Fibroblast of skin of right biceps (primary cell): ENCODE data around the gene RBM44.
"Not testable (repeated sequence)": the region's sequence is repeated elsewhere in the genome, so short reads cannot be mapped to it uniquely, and the experiment has no call there.

ENCODE experiments used
- DNase-seq: peaks from one replicate; pipeline ENCODE4 v3.0.0-alpha.2; 2013

RBM44 gene

DNA sequence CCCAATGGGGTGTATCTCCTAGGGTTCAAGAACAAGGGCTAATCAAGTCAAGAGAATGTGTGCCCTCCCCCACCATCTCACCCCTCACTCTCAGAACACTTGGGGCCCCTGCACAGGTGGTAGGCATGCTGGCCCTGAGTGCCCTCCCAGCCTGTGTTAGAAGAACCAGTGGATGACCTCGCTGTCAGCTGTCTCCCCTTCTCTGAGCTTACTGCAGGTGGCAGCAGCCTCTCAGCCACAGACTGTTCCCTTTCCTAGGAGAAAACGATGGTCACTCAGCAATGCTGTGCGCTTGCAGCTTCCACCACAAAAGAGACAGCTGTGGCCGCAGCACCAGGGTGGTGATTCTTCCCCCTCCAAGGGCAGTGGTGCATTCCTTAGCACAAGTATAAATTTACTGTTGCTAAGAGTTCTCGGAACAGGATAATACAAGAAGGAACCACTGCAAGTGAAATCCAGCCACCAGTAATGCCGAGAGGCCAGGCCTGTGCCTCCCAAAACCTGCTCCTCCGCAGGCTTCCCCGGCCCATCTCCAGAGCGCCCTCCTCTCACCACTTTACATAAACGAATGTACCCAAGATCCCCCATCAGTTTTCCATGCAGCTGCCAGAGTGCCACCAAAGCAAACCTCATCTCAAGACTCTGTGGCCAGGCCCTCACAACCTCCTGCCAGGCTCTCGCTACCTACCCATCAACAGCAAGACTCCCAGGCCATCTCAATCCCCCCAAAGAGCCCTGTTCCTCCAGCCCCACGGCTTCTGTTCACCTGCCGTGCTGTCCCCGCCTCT is 59.9 kb downstream of the RBM44 start:
- peak; percentile 66 for DNase-seq

- DNase-seq = no peak
These were observed 60.5 kb downstream of the RBM44 start for GRCh38 chr2:237859082-237859433.

- no peak for DNase-seq
These were observed 61.1 kb downstream of the RBM44 start, which contains the start of gene RAMP1 for GRCh38 chr2:237859533-237860272. Gene RAMP1, plus strand, starts transcription at chr2:237859623. Its CDS starts 53 bp downstream, at chr2:237859676.

DNA sequence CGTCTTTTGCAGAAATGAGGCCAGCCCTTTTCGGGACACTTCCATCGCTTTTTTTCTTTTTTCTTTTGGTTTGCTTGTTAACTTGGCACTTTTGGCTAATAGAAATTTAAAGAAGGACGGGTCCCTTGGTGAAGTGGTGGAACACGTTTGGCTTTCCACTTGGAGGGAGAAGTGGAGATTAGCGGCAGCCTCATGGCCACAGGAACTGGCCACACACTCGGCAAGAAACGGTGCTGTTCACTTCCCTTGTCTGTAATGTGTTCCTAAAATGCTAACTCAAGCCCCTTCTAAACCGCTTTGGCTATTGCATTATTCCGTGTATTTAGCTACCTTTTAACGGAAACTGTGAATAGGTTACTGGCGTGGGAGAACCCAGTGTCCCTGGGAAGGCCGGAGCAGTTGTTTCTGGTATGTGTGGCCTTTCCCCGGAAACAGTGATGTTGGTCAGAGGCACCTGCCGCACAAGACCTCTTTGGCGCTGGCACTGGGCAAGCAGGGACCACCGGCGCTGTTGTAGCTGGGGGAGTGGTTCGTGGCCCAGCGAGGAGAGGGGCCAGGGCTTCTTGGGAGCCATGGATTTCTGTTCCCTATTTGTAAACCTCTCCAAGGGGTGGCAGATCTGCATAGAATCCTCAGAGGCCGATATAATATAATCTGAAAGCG is 61.8 kb downstream of the RBM44 start:
- DNase-seq = no peak

DNA sequence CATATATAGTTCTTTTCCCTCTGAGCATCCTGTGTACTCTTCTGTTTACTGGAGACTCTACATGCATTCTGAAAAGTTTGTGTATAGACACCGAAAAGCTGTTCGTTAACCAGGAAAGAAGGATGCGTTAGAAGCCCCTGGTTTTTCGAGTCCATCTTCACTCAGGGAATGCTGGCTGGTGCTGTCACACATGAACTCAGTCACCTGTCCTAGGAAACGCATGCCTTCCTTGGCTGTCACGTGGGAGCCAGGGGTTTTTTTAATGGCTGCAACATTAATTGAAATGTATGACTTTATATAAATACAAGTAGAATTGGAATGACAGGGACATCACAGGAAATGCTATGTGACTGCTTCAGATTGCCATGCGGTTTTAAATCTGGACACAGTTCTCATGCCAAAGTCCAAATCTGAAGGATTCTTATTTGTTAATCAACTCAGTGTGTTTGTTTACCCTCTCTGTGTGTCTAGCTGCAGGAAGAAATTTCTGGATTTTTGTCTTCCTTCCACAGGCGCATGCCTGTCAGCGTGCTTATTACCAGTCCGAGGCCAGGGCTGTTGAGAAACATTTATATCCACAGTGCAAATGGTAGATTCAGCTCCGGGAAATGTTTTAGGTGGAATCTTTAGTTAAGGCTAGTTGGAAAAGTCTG is 63.4 kb downstream of the RBM44 start:
- DNase-seq = no peak

DNA sequence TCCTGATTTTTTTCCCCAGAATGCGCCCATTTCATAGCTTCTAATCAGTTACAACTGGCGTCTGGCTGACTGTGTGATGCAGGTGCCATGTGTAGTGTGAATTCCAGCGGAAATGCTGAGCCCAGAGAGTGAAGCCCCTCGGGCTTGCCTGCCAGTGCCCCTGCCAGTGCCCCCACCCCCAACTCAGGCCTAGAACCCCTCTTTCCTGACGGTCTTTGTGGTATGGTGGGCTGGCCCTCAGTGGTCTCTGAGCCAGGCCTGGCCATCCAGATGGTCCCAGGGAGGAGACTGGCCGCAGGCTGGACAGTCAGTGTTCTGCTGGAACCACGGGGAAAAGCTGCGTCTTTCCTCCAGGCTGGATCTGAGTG is 63.9 kb downstream of the RBM44 start:
- DNase-seq = no peak

- no peak for DNase-seq
These were observed 64.5 kb downstream of the RBM44 start for GRCh38 chr2:237863102-237863511.

- no peak for DNase-seq
These were observed 65.3 kb downstream of the RBM44 start for GRCh38 chr2:237863689-237864443.

DNA sequence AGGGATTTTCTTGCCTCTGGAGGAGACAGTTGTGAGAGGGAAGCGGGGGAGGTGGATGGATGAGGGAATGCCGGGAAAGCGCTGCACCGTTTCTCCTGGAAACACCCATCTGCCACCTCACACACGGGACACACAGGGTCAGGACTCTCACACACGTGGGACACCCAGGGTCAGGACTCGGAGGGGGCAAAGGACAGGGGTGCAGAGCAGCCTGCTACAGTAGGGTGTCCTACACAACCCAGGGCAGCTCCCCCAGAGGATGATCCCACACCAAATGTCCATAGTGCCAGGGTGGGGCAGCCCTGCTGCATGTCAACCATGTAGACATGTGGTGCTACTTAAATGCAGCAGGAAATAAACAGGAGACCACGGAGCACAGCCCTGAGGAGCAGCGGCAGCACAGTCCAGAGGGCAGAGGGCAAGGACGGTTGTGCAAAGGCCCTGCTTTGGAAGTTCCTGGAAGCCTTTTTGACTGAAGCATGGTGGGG is 65.9 kb downstream of the RBM44 start:
- DNase-seq = no peak

DNA sequence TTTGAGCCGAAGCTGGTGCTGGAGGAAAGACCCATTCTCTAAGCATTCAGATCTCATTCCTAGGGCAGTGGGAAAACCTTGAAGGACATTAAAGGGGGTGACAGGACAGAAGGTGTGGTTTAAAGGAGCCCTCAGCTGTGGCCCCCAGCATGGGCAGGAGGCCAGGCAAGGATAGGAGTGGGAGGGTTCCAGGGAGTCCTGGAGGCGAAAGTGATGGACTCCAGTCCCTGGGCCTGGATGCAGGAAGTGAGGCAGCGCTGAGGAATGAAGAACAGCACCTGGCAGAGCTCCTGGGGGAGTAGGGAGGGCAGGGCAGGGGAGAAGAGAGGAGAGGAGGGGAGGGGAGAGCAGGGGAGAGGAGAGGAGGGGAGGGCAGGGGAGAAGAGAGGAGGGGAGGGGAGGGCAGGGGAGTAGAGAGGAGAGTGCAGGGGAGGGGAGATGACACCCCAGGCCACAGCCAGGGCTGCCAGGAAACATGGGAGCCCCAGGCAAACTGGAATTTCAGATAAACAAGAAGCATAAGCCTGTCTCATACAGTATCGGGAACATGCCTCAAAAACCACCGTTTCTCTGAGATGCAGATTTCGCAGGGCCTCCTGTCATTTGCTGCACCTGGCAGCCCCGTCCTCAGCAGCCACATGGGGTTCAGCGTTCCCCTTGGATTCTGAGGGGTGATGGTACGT is 66.5 kb downstream of the RBM44 start:
- peak; percentile 75 for DNase-seq

GRCh38 chr2:237865623-237866041 is 67.1 kb downstream of the RBM44 start:
- no peak for DNase-seq

DNA sequence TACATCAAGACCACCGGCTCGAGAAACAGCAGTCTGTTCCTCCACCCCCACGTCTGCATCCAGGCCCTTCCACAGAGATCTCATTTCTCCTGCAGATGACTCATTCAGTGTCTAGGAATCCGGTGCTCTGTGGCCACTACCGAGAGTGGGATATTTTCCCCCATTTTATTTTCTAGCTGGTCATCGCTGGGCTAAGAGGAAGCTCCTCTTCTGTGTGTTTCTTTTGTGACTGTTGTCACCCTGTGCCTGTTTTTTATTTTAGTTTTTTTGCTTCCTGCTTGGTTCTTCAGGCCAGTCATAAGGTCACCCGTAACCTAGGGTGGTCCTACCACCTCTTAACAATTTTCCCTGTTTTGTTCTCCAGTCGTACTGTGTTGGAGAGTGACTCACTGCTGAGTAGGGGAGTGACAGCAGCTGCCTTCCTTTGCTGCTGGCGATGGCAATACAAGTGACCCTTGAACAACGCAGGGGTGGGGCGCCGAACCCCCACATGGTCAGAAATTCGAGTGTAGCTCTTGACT is 67.6 kb downstream of the RBM44 start:
- DNase-seq = peak; percentile 67

- no peak for DNase-seq
These were observed 68.9 kb downstream of the RBM44 start for GRCh38 chr2:237867465-237867864.

GRCh38 chr2:237868074-237868473 is 69.5 kb downstream of the RBM44 start:
- DNase-seq = not testable (repeated sequence)

DNA sequence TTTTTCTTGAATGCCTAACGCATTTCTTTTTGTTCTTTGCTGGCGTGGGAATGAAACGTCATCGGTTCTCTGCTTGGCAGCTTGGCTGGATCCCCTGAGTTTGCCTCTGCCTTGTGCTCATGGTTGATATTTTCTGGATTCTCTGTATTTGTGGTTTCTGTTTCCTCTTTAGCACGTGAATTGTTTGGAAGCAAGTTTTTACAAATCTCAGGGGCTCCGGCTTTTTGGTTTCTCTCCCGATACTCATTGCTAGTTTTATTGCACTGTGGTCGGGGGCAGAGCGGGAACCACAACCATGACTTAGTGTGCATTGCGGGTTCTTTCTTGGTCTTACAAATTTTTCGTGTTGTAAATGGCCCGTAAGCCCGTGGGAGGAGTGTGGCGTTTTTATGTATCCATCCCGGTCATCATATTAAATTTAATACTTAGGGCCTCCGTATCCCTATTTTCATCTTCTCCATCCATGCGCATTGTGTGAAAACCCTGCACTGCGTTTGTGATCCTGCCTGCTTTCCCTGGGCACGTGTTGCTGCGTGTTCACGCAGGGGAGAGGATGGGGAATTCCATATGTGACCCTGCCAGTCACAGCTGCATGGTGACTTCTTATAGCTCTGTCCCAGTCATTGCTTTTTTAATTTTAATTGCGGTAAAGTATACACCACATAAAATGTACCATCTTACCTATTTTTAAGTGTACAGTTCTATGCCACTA is 70.2 kb downstream of the RBM44 start:
- DNase-seq = peak; percentile 36

GRCh38 chr2:237869343-237870102 is 70.9 kb downstream of the RBM44 start:
- no peak for DNase-seq

DNA sequence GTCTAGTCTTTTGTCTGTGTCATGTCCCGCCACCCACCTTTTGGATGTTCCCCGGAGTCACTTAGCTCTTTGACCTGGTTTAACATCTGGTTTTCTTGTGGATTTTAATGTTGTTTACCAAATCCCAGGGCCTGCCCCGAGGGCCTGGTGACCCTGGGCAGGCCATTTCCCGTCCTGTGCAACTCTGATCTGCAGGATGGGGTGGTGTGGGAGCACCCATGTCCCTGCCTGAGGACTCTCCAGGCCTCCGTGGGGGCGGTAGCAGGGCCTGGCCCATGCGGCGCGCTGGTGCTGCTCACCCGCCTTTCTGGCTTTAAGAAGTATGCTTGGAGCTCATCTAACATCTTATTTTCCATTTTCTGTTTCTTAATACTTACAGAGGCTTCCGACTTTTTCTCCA is 71.5 kb downstream of the RBM44 start:
- no peak for DNase-seq

DNA sequence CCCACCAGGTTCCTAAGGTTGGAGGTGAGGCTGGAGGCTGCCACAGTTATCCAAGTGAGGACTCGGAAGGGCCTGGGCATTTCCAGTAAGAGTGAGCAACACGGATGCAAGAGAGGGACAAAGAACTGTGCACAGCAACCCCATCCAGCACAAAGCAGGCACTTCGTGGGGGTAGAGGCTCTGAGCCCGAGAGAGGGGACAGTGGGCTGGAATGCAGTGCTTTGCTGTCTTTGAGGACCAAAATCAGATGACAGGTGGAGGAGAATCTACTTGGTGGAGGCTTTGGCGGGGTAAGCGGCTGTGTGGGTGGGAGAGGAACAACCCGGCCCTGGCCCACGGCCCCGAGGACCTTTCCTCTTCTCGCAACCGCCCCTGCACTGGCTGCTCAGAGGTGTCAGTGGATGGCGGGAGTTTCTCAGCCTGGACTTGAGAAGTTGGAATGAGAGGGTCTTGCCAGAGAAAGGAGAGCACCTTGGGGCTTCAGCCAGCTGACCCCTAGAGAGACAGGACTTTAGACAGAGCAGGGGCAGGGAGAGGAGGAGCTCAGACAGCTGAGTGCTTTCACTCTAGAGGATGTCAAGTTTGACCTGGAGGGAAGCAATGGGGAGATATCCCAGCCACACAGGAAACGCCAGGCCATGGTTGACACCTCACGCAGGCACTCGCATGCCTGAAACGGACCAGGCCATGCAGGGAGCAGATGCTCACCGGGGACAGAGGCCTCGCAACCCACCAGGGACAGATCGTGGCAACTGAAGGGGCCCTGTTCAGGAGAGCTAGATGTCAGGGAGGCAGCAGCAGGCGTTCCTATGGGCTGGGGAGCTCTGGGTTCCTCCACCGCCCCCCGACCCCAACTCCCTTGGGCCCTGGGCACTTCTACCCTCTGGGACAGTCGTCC is 72.4 kb downstream of the RBM44 start:
- DNase-seq = no peak
